ENCODE results near the gene SH3TC1. TPM values are rescaled to one million over a fixed set of nuclear protein-coding genes. Genes with fewer than 3 reads are reported as not detected.

SH3TC1 gene
- polyA plus RNA-seq, 1 donor (not counting 4 experiments of a cell fraction or from before 2014, with no cell fraction given) = 12.3 TPM

DNA sequence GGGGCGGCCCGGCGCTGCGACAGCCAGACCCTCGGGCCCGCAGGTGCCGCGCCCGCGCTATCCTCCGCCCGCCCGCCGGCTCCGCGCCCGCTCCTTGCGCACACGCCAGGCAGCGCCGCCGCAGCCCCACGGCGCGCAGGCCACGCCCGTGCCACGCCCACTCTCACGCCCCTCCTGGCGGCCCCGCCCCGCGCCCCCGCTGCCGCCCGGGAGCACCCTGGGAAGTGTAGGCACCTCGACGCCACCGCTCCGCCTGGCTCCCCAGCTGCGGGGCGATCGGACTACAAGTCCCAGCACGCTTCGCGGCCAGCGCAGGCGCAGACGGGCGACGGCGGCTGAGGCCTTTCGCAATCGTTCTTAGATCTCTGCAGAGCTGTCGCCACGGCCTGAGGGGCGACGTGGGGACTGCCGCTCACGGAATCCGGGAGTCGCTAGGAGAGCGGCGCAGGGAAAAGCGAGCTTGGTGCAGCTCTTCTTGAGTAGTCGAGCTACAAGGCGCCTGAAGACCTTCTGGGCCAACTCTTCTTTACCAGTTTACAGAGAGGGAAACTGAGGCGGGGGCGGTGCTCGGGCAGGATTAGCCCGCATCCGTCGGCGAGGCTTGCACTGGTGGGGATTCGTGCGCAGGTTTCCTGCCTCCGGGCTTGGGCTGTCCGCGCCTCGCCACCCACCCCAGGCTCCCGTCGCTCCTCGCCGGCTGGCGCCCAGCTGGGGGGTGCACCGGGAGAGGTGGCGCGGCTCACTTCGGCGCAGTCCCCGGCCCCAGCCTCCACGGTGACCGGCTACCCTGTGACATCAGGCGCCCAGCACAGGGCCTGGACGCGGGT is 40.2 kb upstream of the SH3TC1 start, which contains the start of gene ABLIM2:
ABLIM2 (minus strand) TSS at position 104 of the 827 bp plus-strand sequence. CDS start 124 bp downstream, outside the sequence.
- Histone ChIP-seq H3K4me1 (ENCODE audit: control insufficient read depth, extremely low read depth, insufficient read depth, low read length) (peaks cover 20% of the 10 kb centered on the region), H3K4me3 (ENCODE audit: control insufficient read depth in 2 of 3, extremely low read depth in 1 of 3, insufficient read depth in 2 of 3, low read depth in 1 of 3, low read length in 3 of 3) (peak within 1 kb of the TSS; percentile 60 to 78 (median 68)), H3K9ac (ENCODE audit: control insufficient read depth, extremely low read depth, insufficient read depth, low read length) (peak within 1 kb of the TSS; percentile 66), H3K9me1 (ENCODE audit: control insufficient read depth, extremely low read depth, insufficient read depth, low read length) (no peaks in the 10 kb centered on the region), H2AFZ (ENCODE audit: control insufficient read depth, low read length) (peak within 1 kb of the TSS; percentile 95), H3K36me3 (ENCODE audit: control insufficient read depth in 2 of 2, extremely low read depth in 1 of 2, insufficient read depth in 2 of 2, low read length in 2 of 2) (no peaks in the 10 kb centered on the region), H3K4me2 (ENCODE audit: control insufficient read depth, extremely low read depth, insufficient read depth, low read depth, low read length) (peak within 1 kb of the TSS; percentile 92), H4K20me1 (ENCODE audit: control insufficient read depth, extremely low read depth, insufficient read depth, low read length) (no peaks in the 10 kb centered on the region), H3K9me3 (ENCODE audit: control insufficient read depth, low read depth, low read length) (no peaks in the 10 kb centered on the region), H3K27ac (ENCODE audit: control insufficient read depth, insufficient read depth, low read length) (peak within 1 kb of the TSS; percentile 10), H3K79me2 (ENCODE audit: control insufficient read depth, insufficient read depth, low read length) (no peaks in the 10 kb centered on the region), H3K27me3 (ENCODE audit: control insufficient read depth, extremely low read depth, insufficient read depth, low read length) (peaks cover 13% of the 10 kb centered on the region)
- TF ChIP-seq, protein P1, sequence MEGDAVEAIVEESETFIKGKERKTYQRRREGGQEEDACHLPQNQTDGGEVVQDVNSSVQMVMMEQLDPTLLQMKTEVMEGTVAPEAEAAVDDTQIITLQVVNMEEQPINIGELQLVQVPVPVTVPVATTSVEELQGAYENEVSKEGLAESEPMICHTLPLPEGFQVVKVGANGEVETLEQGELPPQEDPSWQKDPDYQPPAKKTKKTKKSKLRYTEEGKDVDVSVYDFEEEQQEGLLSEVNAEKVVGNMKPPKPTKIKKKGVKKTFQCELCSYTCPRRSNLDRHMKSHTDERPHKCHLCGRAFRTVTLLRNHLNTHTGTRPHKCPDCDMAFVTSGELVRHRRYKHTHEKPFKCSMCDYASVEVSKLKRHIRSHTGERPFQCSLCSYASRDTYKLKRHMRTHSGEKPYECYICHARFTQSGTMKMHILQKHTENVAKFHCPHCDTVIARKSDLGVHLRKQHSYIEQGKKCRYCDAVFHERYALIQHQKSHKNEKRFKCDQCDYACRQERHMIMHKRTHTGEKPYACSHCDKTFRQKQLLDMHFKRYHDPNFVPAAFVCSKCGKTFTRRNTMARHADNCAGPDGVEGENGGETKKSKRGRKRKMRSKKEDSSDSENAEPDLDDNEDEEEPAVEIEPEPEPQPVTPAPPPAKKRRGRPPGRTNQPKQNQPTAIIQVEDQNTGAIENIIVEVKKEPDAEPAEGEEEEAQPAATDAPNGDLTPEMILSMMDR (optimal IDR thresholded peaks at IDR 0.05 in 1 of 3, IDR thresholded peaks at IDR 0.05 in 1 of 3, conservative IDR thresholded peaks at IDR 0.05 in 1 of 3; ENCODE audit: extremely low read depth in 1 of 3, insufficient read depth in 2 of 3, low read length in 3 of 3) = no peak
- TF ChIP-seq EZH2 (IDR thresholded peaks at IDR 0.05; ENCODE audit: low read length) = no peak
- dilution Hi-C loops (cut with MboI; ENCODE audit: extremely low pct_ligation_motif_present, low sequenced_read_pairs) = no loop called here
- FAIRE-seq = peak; percentile 9
- peak; percentile 89 for DNase-seq (ENCODE audit: low read depth, low spot score)

DNA sequence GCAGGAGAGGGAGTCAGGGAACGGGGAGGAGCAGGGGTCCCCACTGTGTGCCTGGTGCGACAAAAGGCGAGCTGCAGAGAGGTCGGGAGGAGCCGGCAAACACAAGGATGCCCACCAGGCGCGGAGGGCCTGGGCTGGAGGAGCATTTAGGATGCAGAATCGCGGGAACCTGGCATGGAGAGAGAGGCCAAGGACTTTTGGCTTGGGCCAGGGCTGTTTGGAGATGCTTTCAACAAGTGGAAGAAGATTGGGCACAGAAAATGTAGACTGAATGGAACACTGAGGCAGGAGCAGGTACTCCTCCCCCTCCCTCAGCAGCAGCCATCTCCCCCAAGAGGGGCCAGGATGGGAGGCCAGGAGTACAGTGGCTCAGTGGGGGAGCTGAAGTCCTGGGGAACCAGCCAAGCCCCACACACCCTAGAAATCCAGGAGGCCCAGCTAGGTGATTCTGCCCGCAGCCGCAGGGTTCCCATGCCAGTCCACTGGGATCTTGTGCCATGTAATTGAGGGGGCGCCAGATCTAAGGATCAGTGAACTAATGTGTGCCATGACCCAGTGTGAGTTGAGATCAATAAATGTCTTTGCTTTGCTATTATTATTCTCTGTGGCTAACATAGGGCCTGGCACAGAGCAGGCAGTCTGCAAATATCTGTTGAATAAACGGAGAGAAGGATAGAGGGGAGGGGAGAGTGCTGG is 39.4 kb upstream of the SH3TC1 start:
- peak overlapping the region; percentile 95 for H2AFZ ChIP-seq (ENCODE audit: control insufficient read depth, low read length)
- H3K4me3 ChIP-seq (ENCODE audit: control insufficient read depth in 2 of 3, extremely low read depth in 1 of 3, insufficient read depth in 2 of 3, low read depth in 1 of 3, low read length in 3 of 3) = peak overlapping the region; percentile 60 to 78 (median 68)
- TF ChIP-seq, protein P1 (optimal IDR thresholded peaks at IDR 0.05 in 1 of 3, IDR thresholded peaks at IDR 0.05 in 1 of 3, conservative IDR thresholded peaks at IDR 0.05 in 1 of 3; ENCODE audit: extremely low read depth in 1 of 3, insufficient read depth in 2 of 3, low read length in 3 of 3) = no peak
- TF ChIP-seq EZH2 (IDR thresholded peaks at IDR 0.05; ENCODE audit: low read length) = no peak
- H3K27me3 ChIP-seq (ENCODE audit: control insufficient read depth, extremely low read depth, insufficient read depth, low read length) = peaks cover 13% of the 10 kb centered on the region
- dilution Hi-C loops (cut with MboI; ENCODE audit: extremely low pct_ligation_motif_present, low sequenced_read_pairs) = no loop called here
- H3K4me2 ChIP-seq (ENCODE audit: control insufficient read depth, extremely low read depth, insufficient read depth, low read depth, low read length) = peak overlapping the region; percentile 92
- peak overlapping the region; percentile 66 for H3K9ac ChIP-seq (ENCODE audit: control insufficient read depth, extremely low read depth, insufficient read depth, low read length)
- H3K36me3 ChIP-seq (ENCODE audit: control insufficient read depth in 2 of 2, extremely low read depth in 1 of 2, insufficient read depth in 2 of 2, low read length in 2 of 2) = no peaks in the 10 kb centered on the region
- no peaks in the 10 kb centered on the region for H3K9me3 ChIP-seq (ENCODE audit: control insufficient read depth, low read depth, low read length)
- DNase-seq (ENCODE audit: low read depth, low spot score) (no peak), FAIRE-seq (no peak)
- H3K9me1 ChIP-seq (ENCODE audit: control insufficient read depth, extremely low read depth, insufficient read depth, low read length) = no peaks in the 10 kb centered on the region
- H4K20me1 ChIP-seq (ENCODE audit: control insufficient read depth, extremely low read depth, insufficient read depth, low read length) = no peaks in the 10 kb centered on the region
- H3K79me2 ChIP-seq (ENCODE audit: control insufficient read depth, insufficient read depth, low read length) = no peaks in the 10 kb centered on the region
- H3K4me1 ChIP-seq (ENCODE audit: control insufficient read depth, extremely low read depth, insufficient read depth, low read length) = peaks cover 27% of the 10 kb centered on the region
- no peak overlapping the region for H3K27ac ChIP-seq (ENCODE audit: control insufficient read depth, insufficient read depth, low read length)

Data from keratinocyte (primary cell).